Right kidney (tissue), 1 donor: ENCODE results near the gene IL37.
"Not testable (repeated sequence)": the region's sequence is repeated elsewhere in the genome, so short reads cannot be mapped to it uniquely, and the experiment has no call there.

Source experiments
- DNase-seq: peaks from one replicate; pipeline ENCODE4 v3.0.0-alpha.2; 2016

IL37 gene

GRCh38 chr2:112889976-112890375, 21.0 kb upstream of the IL37 start:
- DNase-seq: no peak

GRCh38 chr2:112891385-112891831, 19.6 kb upstream of the IL37 start:
- DNase-seq: no peak

GRCh38 chr2:112893752-112894151, 17.2 kb upstream of the IL37 start:
- no peak for DNase-seq

- DNase-seq: no peak
These were observed 13.9 kb upstream of the IL37 start for GRCh38 chr2:112896909-112897623.

GRCh38 chr2:112897624-112897978, 13.4 kb upstream of the IL37 start:
- no peak for DNase-seq

- not testable (repeated sequence) for DNase-seq
These were observed 9.4 kb upstream of the IL37 start for GRCh38 chr2:112901431-112902065.

GRCh38 chr2:112902816-112903215, 8.1 kb upstream of the IL37 start:
- DNase-seq: no peak

- DNase-seq: no peak
These were observed 6.1 kb upstream of the IL37 start for GRCh38 chr2:112904883-112905282.

GRCh38 chr2:112906276-112906675, 4.7 kb upstream of the IL37 start:
- no peak for DNase-seq

- DNase-seq: no peak
These were observed 3.7 kb upstream of the IL37 start for GRCh38 chr2:112907001-112907949.

GRCh38 chr2:112908559-112908958, 2.4 kb upstream of the IL37 start:
- DNase-seq: not testable (repeated sequence)

GRCh38 chr2:112910219-112910618, 746 bp upstream of the IL37 start:
- DNase-seq: no peak

- no peak for DNase-seq
These were observed 1.4 kb downstream of the IL37 start for GRCh38 chr2:112912403-112912802.

- no peak for DNase-seq
These were observed 4.6 kb downstream of the IL37 start for GRCh38 chr2:112915300-112916144.

GRCh38 chr2:112916145-112916571, 5.2 kb downstream of the IL37 start:
- no peak for DNase-seq

GRCh38 chr2:112916625-112917247, 5.8 kb downstream of the IL37 start:
- DNase-seq: no peak

GRCh38 chr2:112917856-112918255, 6.9 kb downstream of the IL37 start:
- no peak for DNase-seq

GRCh38 chr2:112918256-112918655, 7.3 kb downstream of the IL37 start:
- DNase-seq: no peak

GRCh38 chr2:112919086-112919485, 8.1 kb downstream of the IL37 start:
- no peak for DNase-seq

- no peak for DNase-seq
These were observed 10.1 kb downstream of the IL37 start for GRCh38 chr2:112920923-112921532.

GRCh38 chr2:112921982-112922381, 11.0 kb downstream of the IL37 start:
- no peak for DNase-seq
